SK-N-SH treated with all-trans-retinoic acid at 6 μM for 48 hours (cell line): ENCODE results near the gene RAPGEF5.

Source experiments
- ARNTL ChIP-seq: fragments of 450-650 bp; formaldehyde crosslinking; IDR thresholded peaks from 2 replicates; pipeline ENCODE4 v1.5.0; 2020; ENCODE audit warnings: low read depth, mild to moderate bottlenecking, moderate library complexity, borderline replicate concordance
- BACH2 ChIP-seq: fragments of 250-450 bp; sonication (Bioruptor Pico); IDR thresholded peaks from 2 replicates; pipeline ENCODE4 v1.9.0; 2021; ENCODE audit warnings: mild to moderate bottlenecking, borderline replicate concordance
- CREB5 ChIP-seq: fragments of 250-450 bp; sonication (Bioruptor Pico); IDR thresholded peaks from 2 replicates; pipeline ENCODE4 v1.5.1; 2020; ENCODE audit warnings: low read depth, mild to moderate bottlenecking, moderate library complexity
- CSDC2 ChIP-seq: fragments of 250-450 bp; sonication (Bioruptor Pico); IDR thresholded peaks from 2 replicates; pipeline ENCODE4 v1.5.0; 2020; ENCODE audit warnings: mild to moderate bottlenecking, moderate library complexity
- GLIS3 ChIP-seq: fragments of 250-450 bp; sonication (Bioruptor Pico); IDR thresholded peaks from 2 replicates; pipeline ENCODE4 v1.5.0; 2020; ENCODE audit warnings: mild to moderate bottlenecking, moderate library complexity
- PATZ1 ChIP-seq: fragments of 250-450 bp; sonication (Bioruptor Pico); IDR thresholded peaks from 2 replicates; pipeline ENCODE4 v1.8.0; 2020; ENCODE audit warnings: mild to moderate bottlenecking, moderate library complexity, borderline replicate concordance
- POU6F1 ChIP-seq: fragments of 250-450 bp; sonication (Bioruptor Pico); IDR thresholded peaks from 2 replicates; pipeline ENCODE4 v1.8.0; 2021; ENCODE audit warnings: low read depth, mild to moderate bottlenecking, moderate library complexity, borderline replicate concordance
- PPARA ChIP-seq: fragments of 250-450 bp; sonication (Bioruptor Pico); IDR thresholded peaks from 2 replicates; pipeline ENCODE4 v1.5.0; 2020; ENCODE audit warnings: mild to moderate bottlenecking, borderline replicate concordance
- RARB ChIP-seq: fragments of 250-450 bp; sonication (Bioruptor Pico); IDR thresholded peaks from 2 replicates; pipeline ENCODE4 v1.8.0; 2021; ENCODE audit warnings: mild to moderate bottlenecking, moderate library complexity
- SNAI2 ChIP-seq: fragments of 250-450 bp; sonication (Bioruptor Pico); IDR thresholded peaks from 2 replicates; pipeline ENCODE4 v1.5.0; 2020; ENCODE audit warnings: mild to moderate bottlenecking, moderate library complexity
- TCF4 ChIP-seq: fragments of 250-450 bp; sonication (Bioruptor Pico); IDR thresholded peaks from 2 replicates; pipeline ENCODE4 v1.8.0; 2021; ENCODE audit warnings: mild to moderate bottlenecking, moderate library complexity, borderline replicate concordance
- TSHZ2 ChIP-seq: fragments of 250-450 bp; sonication (Bioruptor Pico); IDR thresholded peaks from 2 replicates; pipeline ENCODE4 v1.5.0; 2020; ENCODE audit warnings: mild to moderate bottlenecking, moderate library complexity
- ZFP3 ChIP-seq: fragments of 250-450 bp; sonication (Bioruptor Pico); IDR thresholded peaks from 2 replicates; pipeline ENCODE4 v1.5.0; 2020; ENCODE audit warnings: mild to moderate bottlenecking, moderate library complexity
- ZFP30 ChIP-seq: fragments of 450-650 bp; formaldehyde crosslinking; IDR thresholded peaks from 2 replicates; pipeline ENCODE4 v1.5.0; 2022; ENCODE audit warnings: mild to moderate bottlenecking, moderate library complexity

- no peak for TF ChIP-seq CREB5
- no peak for TF ChIP-seq ARNTL
- no peak for TF ChIP-seq ZFP30 (CRISPR knock-in tag)
- no peak for TF ChIP-seq RARB
- TF ChIP-seq ZFP3 = no peak
- no peak for TF ChIP-seq PATZ1 (CRISPR knock-in tag)
- TF ChIP-seq GLIS3 (CRISPR knock-in tag) = no peak
- no peak for TF ChIP-seq PPARA (CRISPR knock-in tag)
- TF ChIP-seq TSHZ2 (CRISPR knock-in tag) = no peak
- no peak for TF ChIP-seq BACH2 (CRISPR knock-in tag)
- TF ChIP-seq POU6F1 (CRISPR knock-in tag) = no peak
- TF ChIP-seq CSDC2 (CRISPR knock-in tag) = no peak
- TF ChIP-seq TCF4 (CRISPR knock-in tag) = no peak
- no peak for TF ChIP-seq SNAI2
Measured at GRCh38 chr7:22363756-22364422, 6.9 kb upstream of the RAPGEF5 start.
